IMR-90 (cell line): Measurements from ENCODE around the gene STRA6. TPM values are rescaled to one million over a fixed set of nuclear protein-coding genes. Genes with fewer than 3 reads are reported as not detected.

ENCODE experiments used
- ATAC-seq: fragments of 200-7000 bp; cut with Tn5 transposase; 2 replicates; pipeline ENCODE4 v1.9.1; 2020; ENCODE audit warnings: low read depth, mild to moderate bottlenecking, moderate library complexity
- BruUV-seq: library from RNA; stranded (reverse); fragments of 400-500 nt; replicated peaks from 2 replicates; lab custom pipeline; 2021; lab: Mats Ljungman, UMichigan
- CTCF ChIA-PET: fragments of 300-600 bp; formaldehyde crosslinking; extraction: SDS; loops from one replicate; lab custom pipeline; 2021; ENCODE audit warnings: antibody characterized with exemption; lab: Yijun Ruan, JAX
- POLR2A ChIA-PET: fragments of 300-600 bp; sonication (Branson Sonifier 250); formaldehyde crosslinking; loops from one replicate; lab custom pipeline; 2022; ENCODE audit warnings: antibody characterized with exemption; ENCODE audit not compliant: unreplicated experiment; lab: Charles Lee
- DNase-seq: peaks from one replicate; pipeline ENCODE4 v3.0.0; 2013
- H2AFZ ChIP-seq: replicated peaks from 2 replicates; pipeline ENCODE3; 2013; ENCODE audit warnings: low read length, mild to moderate bottlenecking; ENCODE audit not compliant: poor library complexity
- H2AK5ac ChIP-seq: 2 replicates; pipeline ENCODE4 v1.6.1; 2013; ENCODE audit warnings: low read depth, low read length, inconsistent platforms
- H2AK9ac ChIP-seq: replicated peaks from 2 replicates; pipeline ENCODE3; 2013; ENCODE audit warnings: mild to moderate bottlenecking, low read depth, low read length, moderate library complexity; ENCODE audit not compliant: poor library complexity
- H2BK120ac ChIP-seq: 2 replicates; pipeline ENCODE4 v1.6.1; 2013; ENCODE audit warnings: low read depth, low read length, inconsistent platforms
- H2BK15ac ChIP-seq: 3 replicates; pipeline ENCODE4 v1.6.1; 2013; ENCODE audit warnings: low read depth, low read length, inconsistent platforms
- H2BK20ac ChIP-seq: 2 replicates; pipeline ENCODE4 v1.6.1; 2013; ENCODE audit warnings: low read depth, mild to moderate bottlenecking, inconsistent platforms, low read length, moderate library complexity
- H2BK5ac ChIP-seq: 2 replicates; pipeline ENCODE4 v1.6.1; 2013; ENCODE audit warnings: mild to moderate bottlenecking, low read depth, low read length, inconsistent platforms; ENCODE audit not compliant: poor library complexity, severe bottlenecking
- H3K14ac ChIP-seq: replicated peaks from 2 replicates; pipeline ENCODE4 v1.6.1; 2013; ENCODE audit warnings: low read depth, low read length, inconsistent platforms
- H3K18ac ChIP-seq: 2 replicates; pipeline ENCODE4 v1.6.1; 2013; ENCODE audit warnings: low read depth, low read length, control low read depth
- H3K23ac ChIP-seq: 2 replicates; pipeline ENCODE4 v1.6.1; 2013; ENCODE audit warnings: low read depth, low read length, inconsistent platforms
- H3K27ac ChIP-seq: 2 replicates; pipeline ENCODE4 v1.5.1; 2013; ENCODE audit warnings: mild to moderate bottlenecking, control low read depth, low read length; ENCODE audit not compliant: insufficient read depth
- H3K27me3 ChIP-seq: 2 replicates; pipeline ENCODE4 v1.6.1; 2013; ENCODE audit warnings: low read length; ENCODE audit not compliant: control insufficient read depth, insufficient read depth
- H3K36me3 ChIP-seq: 2 replicates; pipeline ENCODE4 v1.6.1; 2013; ENCODE audit warnings: low read length, mixed read lengths; ENCODE audit not compliant: control insufficient read depth, insufficient read depth
- H3K4ac ChIP-seq: 2 replicates; pipeline ENCODE4 v1.6.1; 2013; ENCODE audit warnings: low read depth, low read length, inconsistent platforms
- H3K4me1 ChIP-seq: 2 replicates; pipeline ENCODE4 v1.6.1; 2013; ENCODE audit warnings: low read length, mixed read lengths; ENCODE audit not compliant: control insufficient read depth, insufficient read depth
- H3K4me2 ChIP-seq: 2 replicates; pipeline ENCODE4 v1.6.1; 2013; ENCODE audit warnings: low read depth, mild to moderate bottlenecking, control low read depth, low read length, moderate library complexity
- H3K4me3 ChIP-seq: 2 replicates; pipeline ENCODE4 v1.5.1; 2013; ENCODE audit warnings: low read depth, mild to moderate bottlenecking, control low read depth, low read length, moderate library complexity; ENCODE audit not compliant: insufficient read depth
- H3K56ac ChIP-seq: 2 replicates; pipeline ENCODE4 v1.6.1; 2013; ENCODE audit warnings: low read length, inconsistent platforms; ENCODE audit not compliant: insufficient read depth; ENCODE audit errors: extremely low read depth
- H3K79me1 ChIP-seq, 2 experiments: 2 replicates each; pipeline ENCODE4 v1.6.1; 2013; ENCODE audit warnings: low read length in 2 of 2, inconsistent platforms in 1 of 2, low read depth in 1 of 2
- H3K9ac ChIP-seq: 2 replicates; pipeline ENCODE4 v1.6.1; 2013; ENCODE audit warnings: low read depth, low read length, control low read depth
- H3K9me1 ChIP-seq: 2 replicates; pipeline ENCODE4 v1.6.1; 2013; ENCODE audit warnings: low read length, inconsistent platforms; ENCODE audit not compliant: insufficient read depth
- H3K9me3 ChIP-seq: 2 replicates; pipeline ENCODE4 v1.6.1; 2013; ENCODE audit warnings: low read length; ENCODE audit not compliant: control insufficient read depth, insufficient read depth
- H4K20me1 ChIP-seq: 2 replicates; pipeline ENCODE4 v1.6.1; 2013; ENCODE audit warnings: low read length, inconsistent platforms; ENCODE audit not compliant: insufficient read depth
- H4K5ac ChIP-seq: 2 replicates; pipeline ENCODE4 v1.6.1; 2013; ENCODE audit warnings: mild to moderate bottlenecking, low read depth, low read length, control low read depth
- H4K8ac ChIP-seq, 2 experiments: 2 replicates each; pipeline ENCODE4 v1.6.1; 2013; ENCODE audit warnings: low read depth in 2 of 2, low read length in 2 of 2, control low read depth in 1 of 2, inconsistent platforms in 1 of 2
- H4K91ac ChIP-seq: 2 replicates; pipeline ENCODE4 v1.6.1; 2013; ENCODE audit warnings: low read depth, low read length, inconsistent platforms; ENCODE audit not compliant: insufficient read depth
- CEBPB ChIP-seq: IDR thresholded peaks from 2 replicates; pipeline ENCODE4 v1.6.1; 2012; ENCODE audit warnings: low read depth, low read length, improper control_type of control experiment
- CHD1 ChIP-seq: IDR thresholded peaks from 2 replicates; pipeline ENCODE4 v1.6.1; 2012; ENCODE audit warnings: low read depth, low read length, improper control_type of control experiment
- ELK1 ChIP-seq: fragments of 150-350 bp; IDR thresholded peaks from 2 replicates; pipeline ENCODE4 v1.6.1; 2016; ENCODE audit warnings: low read depth, mild to moderate bottlenecking, low read length, moderate library complexity, borderline replicate concordance
- MAFK ChIP-seq: IDR thresholded peaks from 2 replicates; pipeline ENCODE4 v1.6.1; 2012; ENCODE audit warnings: low read depth, low read length, improper control_type of control experiment
- POLR2A ChIP-seq: IDR thresholded peaks from 2 replicates; pipeline ENCODE4 v1.6.1; 2012; ENCODE audit warnings: mild to moderate bottlenecking, low read depth, low read length
- RAD21 ChIP-seq: IDR thresholded peaks from 2 replicates; pipeline ENCODE4 v1.6.1; 2012; ENCODE audit warnings: low read length, improper control_type of control experiment
- RCOR1 ChIP-seq: IDR thresholded peaks from 2 replicates; pipeline ENCODE4 v1.6.1; 2012; ENCODE audit warnings: mild to moderate bottlenecking, low read length, improper control_type of control experiment; ENCODE audit not compliant: insufficient replicate concordance
- WGBS, 2 experiments: methylation state at CpG; one replicate each; pipeline versions ENCODE4 v1.1.5 to v1.1.7; 2013; ENCODE audit warnings: missing lambda C conversion rate in 2 of 2; ENCODE audit not compliant: insufficient read length in 1 of 2; ENCODE audit errors: extremely low coverage in 2 of 2; 5-methylcytosine and 5-hydroxymethylcytosine counted together
- dilution Hi-C: fragments of 300-500 bp; cut with HindIII; formaldehyde crosslinking; loops from one replicate; pipeline ENCODE4 v1.14.3; 2018; ENCODE audit warnings: low sequenced_read_pairs; ENCODE audit not compliant: unreplicated experiment
- in situ Hi-C: fragments of 300-500 bp; cut with MboI; formaldehyde crosslinking; loops from 3 replicates; pipeline ENCODE4 v1.14.3; 2019; ENCODE audit warnings: low sequenced_read_pairs, inconsistent platforms, mixed read lengths
- intact Hi-C: fragments of 100-400 bp; cut with micrococcal nuclease; formaldehyde crosslinking; loops from 2 replicates; pipeline ENCODE4 v1.10.0; 2022
- polyA plus RNA-seq, 3 experiments: library from polyadenylated mRNA; depleted of rRNA; stranded (reverse); fragments of >200 nt; gene quantifications; 2 replicates each; pipeline ENCODE4 v1.2.3, GENCODE V29; 2012; ENCODE audit warnings: low replicate concordance in 1 of 3
- total RNA-seq: library from RNA; depleted of rRNA; stranded (reverse); fragments of >200 nt; gene quantifications from 2 replicates; pipeline ENCODE4 v1.2.3, GENCODE V29; 2012
- TF ChIP-seq, protein P1 (sequence below): fragments of 150-350 bp; IDR thresholded peaks from 2 replicates; pipeline ENCODE4 v1.6.1; 2017; ENCODE audit warnings: mild to moderate bottlenecking, antibody characterized with exemption, low read length, low read depth

STRA6 gene
- total and polyA plus RNA-seq, 2 of the 4 experiments (the other 2 are of a cell fraction): 0.17 TPM; not detected in 1

- in situ Hi-C loops (no loop called here), intact Hi-C loops (no loop called here), dilution Hi-C loops (no loop called here)
- Histone ChIP-seq H2BK120ac (no peak overlapping the region), H3K27me3 (peaks cover 19% of the 10 kb centered on the region), H3K56ac (no peak overlapping the region), H3K14ac (no peak overlapping the region), H2BK20ac (no peak overlapping the region), H3K4ac (no peak overlapping the region), H3K23ac (no peak overlapping the region), H3K36me3 (no peaks in the 10 kb centered on the region), H3K18ac (no peak overlapping the region), H3K4me1 (no peaks in the 10 kb centered on the region), H2BK5ac (no peak overlapping the region), H3K9me1 (no peaks in the 10 kb centered on the region), H4K91ac (no peak overlapping the region), H3K9me3 (no peaks in the 10 kb centered on the region), H2BK15ac (no peak overlapping the region), H3K9ac (no peak overlapping the region), H3K27ac (no peak overlapping the region), H3K4me3 (no peak overlapping the region), H4K20me1 (no peaks in the 10 kb centered on the region), H3K79me1 (no peaks in the 10 kb centered on the region), H4K5ac (no peak overlapping the region), H2AK5ac (no peak overlapping the region), H2AFZ (no peak overlapping the region), H2AK9ac (no peak overlapping the region), H4K8ac (no peak overlapping the region), H3K4me2 (no peak overlapping the region)
- ATAC-seq: no peak
- BruUV-seq: no TSS peak
- TF ChIP-seq RCOR1 (no peak), CEBPB (no peak), RAD21 (no peak), MAFK (no peak), CHD1 (no peak), POLR2A (no peak), ELK1 (no peak)
- TF ChIP-seq, protein P1, sequence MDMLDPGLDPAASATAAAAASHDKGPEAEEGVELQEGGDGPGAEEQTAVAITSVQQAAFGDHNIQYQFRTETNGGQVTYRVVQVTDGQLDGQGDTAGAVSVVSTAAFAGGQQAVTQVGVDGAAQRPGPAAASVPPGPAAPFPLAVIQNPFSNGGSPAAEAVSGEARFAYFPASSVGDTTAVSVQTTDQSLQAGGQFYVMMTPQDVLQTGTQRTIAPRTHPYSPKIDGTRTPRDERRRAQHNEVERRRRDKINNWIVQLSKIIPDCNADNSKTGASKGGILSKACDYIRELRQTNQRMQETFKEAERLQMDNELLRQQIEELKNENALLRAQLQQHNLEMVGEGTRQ: no peak
- ChIA-PET CTCF (no interaction called here), POLR2A (no interaction called here)
- WGBS, 2 experiments: 58% methylated on average over 2 of the region's 8 CpGs; no CpG with 5 or more reads in 1 of the 2 experiments
- no peak for DNase-seq
Measured at GRCh38 chr15:74185710-74186348, 16.8 kb downstream of the STRA6 start.
